ENCODE data around the gene SNRPA1. TPM values are rescaled to one million over a fixed set of nuclear protein-coding genes. Genes with fewer than 3 reads are reported as not detected.

Gene SNRPA1
- total and polyA plus RNA-seq, 2 donors (not counting 3 experiments of a cell fraction or from before 2014, with no cell fraction given) = 68.5 to 82.7 TPM

- Histone ChIP-seq H3K27ac (ENCODE audit: insufficient read depth, low read depth, low read length) (peak overlapping the region; percentile 70), H4K20me1 (replicated peaks; ENCODE audit: control insufficient read depth, extremely low read depth, insufficient read depth, low read length) (no peaks in the 10 kb centered on the region), H3K27me3 (ENCODE audit: control insufficient read depth in 2 of 2, insufficient read depth in 2 of 2, low read length in 2 of 2) (no peaks in the 10 kb centered on the region), H2AFZ (ENCODE audit: low read depth, low read length) (peak overlapping the region; percentile 72), H3K9me1 (replicated peaks; ENCODE audit: control insufficient read depth, extremely low read depth, insufficient read depth, low read length) (no peaks in the 10 kb centered on the region), H3K36me3 (ENCODE audit: control insufficient read depth in 2 of 2, extremely low read depth in 1 of 2, insufficient read depth in 2 of 2, low read length in 2 of 2) (no peaks in the 10 kb centered on the region), H3K79me2 (ENCODE audit: control insufficient read depth, insufficient read depth, low read length) (peaks cover 41% of the 10 kb centered on the region), H3K9me3 (replicated peaks; ENCODE audit: control insufficient read depth, insufficient read depth, low read length) (no peaks in the 10 kb centered on the region), H3K4me2 (ENCODE audit: insufficient read depth, low read length) (peak overlapping the region; percentile 58), H3K4me1 (ENCODE audit: control insufficient read depth, extremely low read depth, insufficient read depth, low read length) (peaks cover 14% of the 10 kb centered on the region), H3K9ac (replicated peaks; ENCODE audit: extremely low read depth, insufficient read depth, low read length) (peak overlapping the region; percentile 95), H3K4me3 (replicated peaks in 1 of 3; ENCODE audit: insufficient read depth in 1 of 3, low read depth in 1 of 3, low read length in 3 of 3) (peak overlapping the region; percentile 77 to 94 (median 80))
- ChIA-PET CTCF (interaction anchor here (0.6 to 3.2 kb wide), 4 partner anchors 25 to 358 kb away, joined by 3 to 21 read pairs (median 6); no protein-coding TSS in a partner anchor), POLR2A (no interaction called here)
- FAIRE-seq = peak; percentile 67
- BruUV-seq (replicated peaks) = TSS peak; percentile 59
- dilution Hi-C loops (cut with MboI; ENCODE audit: extremely low pct_ligation_motif_present, low sequenced_read_pairs) = no loop called here
- DNase-seq (ENCODE audit: low read depth, low spot score) = peak; percentile 44
- no peak for TF ChIP-seq POLR2A (IDR thresholded peaks at IDR 0.05; ENCODE audit: low read depth, low read length)
- TF ChIP-seq EZH2 (IDR thresholded peaks at IDR 0.05; ENCODE audit: borderline replicate concordance, low read depth, low read length, severe bottlenecking) = no peak
- intact Hi-C loops (cut with micrococcal nuclease) = loop anchor here (1.0 to 2.0 kb wide), 2 partner anchors 151 to 357 kb away; partner anchors contain the start of gene TM2D3
Measured at GRCh38 chr15:101295607-101296161, 636 bp upstream of the SNRPA1 start.

GRCh38 chr15:101293122-101293521 is 1.9 kb downstream of the SNRPA1 start:
- Histone ChIP-seq H3K36me3 (ENCODE audit: control insufficient read depth in 2 of 2, extremely low read depth in 1 of 2, insufficient read depth in 2 of 2, low read length in 2 of 2) (peaks cover 0 to 8% of the 10 kb centered on the region in 2 experiments), H3K79me2 (ENCODE audit: control insufficient read depth, insufficient read depth, low read length) (peaks cover 63% of the 10 kb centered on the region), H3K4me2 (ENCODE audit: insufficient read depth, low read length) (peak overlapping the region; percentile 52), H3K4me1 (ENCODE audit: control insufficient read depth, extremely low read depth, insufficient read depth, low read length) (peaks cover 14% of the 10 kb centered on the region), H3K27me3 (ENCODE audit: control insufficient read depth in 2 of 2, insufficient read depth in 2 of 2, low read length in 2 of 2) (no peaks in the 10 kb centered on the region), H3K27ac (ENCODE audit: insufficient read depth, low read depth, low read length) (no peak overlapping the region), H4K20me1 (replicated peaks; ENCODE audit: control insufficient read depth, extremely low read depth, insufficient read depth, low read length) (no peaks in the 10 kb centered on the region), H2AFZ (ENCODE audit: low read depth, low read length) (no peak overlapping the region), H3K4me3 (replicated peaks in 1 of 3; ENCODE audit: insufficient read depth in 1 of 3, low read depth in 1 of 3, low read length in 3 of 3) (peak overlapping the region in 1 of 3 experiments; percentile 77), H3K9me3 (replicated peaks; ENCODE audit: control insufficient read depth, insufficient read depth, low read length) (no peaks in the 10 kb centered on the region), H3K9ac (replicated peaks; ENCODE audit: extremely low read depth, insufficient read depth, low read length) (peak overlapping the region; percentile 95), H3K9me1 (replicated peaks; ENCODE audit: control insufficient read depth, extremely low read depth, insufficient read depth, low read length) (no peaks in the 10 kb centered on the region)
- DNase-seq (ENCODE audit: low read depth, low spot score) (no peak), FAIRE-seq (no peak)
- TF ChIP-seq FOS (IDR thresholded peaks at IDR 0.05; ENCODE audit: borderline replicate concordance, insufficient read depth, low read length) = no peak
- TF ChIP-seq MAX (IDR thresholded peaks at IDR 0.05; ENCODE audit: insufficient read depth, insufficient read length) = no peak
- TF ChIP-seq POLR2A (IDR thresholded peaks at IDR 0.05; ENCODE audit: low read depth, low read length) = no peak
- no peak for TF ChIP-seq CTCF (IDR thresholded peaks at IDR 0.05; ENCODE audit: extremely low read depth in 1 of 2, insufficient read depth in 1 of 2, low read depth in 1 of 2, low read length in 2 of 2)
- intact Hi-C loops (cut with micrococcal nuclease) (no loop called here), dilution Hi-C loops (cut with MboI; ENCODE audit: extremely low pct_ligation_motif_present, low sequenced_read_pairs) (no loop called here)
- CTCF ChIA-PET = interaction anchor here (1.1 to 3.2 kb wide), 2 partner anchors 9 to 349 kb away, joined by 3 to 21 read pairs; no protein-coding TSS in a partner anchor
- POLR2A ChIA-PET = no interaction called here
- no TSS peak for BruUV-seq (replicated peaks)

Measured in endothelial cell of umbilical vein (primary cell).